ENCODE data around the gene ELMOD3.

DNA sequence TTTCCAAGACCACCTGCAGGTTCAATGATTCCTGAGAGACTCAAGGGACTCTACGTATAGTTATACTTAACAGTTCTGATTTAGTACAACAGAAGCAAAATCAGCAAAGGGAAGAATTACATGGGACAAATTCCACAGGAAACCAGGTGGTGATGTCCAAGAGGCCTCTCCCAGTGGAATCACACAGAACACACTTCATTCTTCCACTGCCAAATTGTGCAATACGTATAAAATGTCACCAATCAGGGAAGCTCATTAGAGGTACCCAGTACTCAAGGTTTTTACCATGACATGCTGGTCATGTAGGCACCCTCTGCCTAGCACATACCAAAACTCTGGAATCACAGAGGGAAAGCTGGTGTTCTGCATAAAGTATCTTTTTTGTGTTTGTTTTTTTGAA lies 33.2 kb downstream of the ELMOD3 start:
- TF ChIP-seq, protein P1, sequence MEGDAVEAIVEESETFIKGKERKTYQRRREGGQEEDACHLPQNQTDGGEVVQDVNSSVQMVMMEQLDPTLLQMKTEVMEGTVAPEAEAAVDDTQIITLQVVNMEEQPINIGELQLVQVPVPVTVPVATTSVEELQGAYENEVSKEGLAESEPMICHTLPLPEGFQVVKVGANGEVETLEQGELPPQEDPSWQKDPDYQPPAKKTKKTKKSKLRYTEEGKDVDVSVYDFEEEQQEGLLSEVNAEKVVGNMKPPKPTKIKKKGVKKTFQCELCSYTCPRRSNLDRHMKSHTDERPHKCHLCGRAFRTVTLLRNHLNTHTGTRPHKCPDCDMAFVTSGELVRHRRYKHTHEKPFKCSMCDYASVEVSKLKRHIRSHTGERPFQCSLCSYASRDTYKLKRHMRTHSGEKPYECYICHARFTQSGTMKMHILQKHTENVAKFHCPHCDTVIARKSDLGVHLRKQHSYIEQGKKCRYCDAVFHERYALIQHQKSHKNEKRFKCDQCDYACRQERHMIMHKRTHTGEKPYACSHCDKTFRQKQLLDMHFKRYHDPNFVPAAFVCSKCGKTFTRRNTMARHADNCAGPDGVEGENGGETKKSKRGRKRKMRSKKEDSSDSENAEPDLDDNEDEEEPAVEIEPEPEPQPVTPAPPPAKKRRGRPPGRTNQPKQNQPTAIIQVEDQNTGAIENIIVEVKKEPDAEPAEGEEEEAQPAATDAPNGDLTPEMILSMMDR (IDR thresholded peaks at IDR 0.05), result no peak
- TF ChIP-seq, protein P2, sequence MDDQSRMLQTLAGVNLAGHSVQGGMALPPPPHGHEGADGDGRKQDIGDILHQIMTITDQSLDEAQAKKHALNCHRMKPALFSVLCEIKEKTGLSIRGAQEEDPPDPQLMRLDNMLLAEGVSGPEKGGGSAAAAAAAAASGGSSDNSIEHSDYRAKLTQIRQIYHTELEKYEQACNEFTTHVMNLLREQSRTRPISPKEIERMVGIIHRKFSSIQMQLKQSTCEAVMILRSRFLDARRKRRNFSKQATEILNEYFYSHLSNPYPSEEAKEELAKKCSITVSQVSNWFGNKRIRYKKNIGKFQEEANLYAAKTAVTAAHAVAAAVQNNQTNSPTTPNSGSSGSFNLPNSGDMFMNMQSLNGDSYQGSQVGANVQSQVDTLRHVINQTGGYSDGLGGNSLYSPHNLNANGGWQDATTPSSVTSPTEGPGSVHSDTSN (IDR thresholded peaks at IDR 0.05), result no peak
- no peak for TF ChIP-seq RAD21 (IDR thresholded peaks at IDR 0.05; ENCODE audit: low read length)
- no peak for TF ChIP-seq YY1 (IDR thresholded peaks at IDR 0.05; ENCODE audit: low read depth)
- no peak for TF ChIP-seq GABPA (IDR thresholded peaks at IDR 0.05; ENCODE audit: low read depth)
